Small intestine (tissue), 7 donors: ENCODE data around the gene CLP1. TPM values are rescaled to one million over a fixed set of nuclear protein-coding genes. Genes with fewer than 3 reads are reported as not detected.

Experiments used
- DNase-seq, 2 donors: peaks; one replicate each; pipeline versions ENCODE4 v3.0.0 to v3.0.0-alpha.2; 2013
- FAIRE-seq: peaks from 2 replicates; lab custom pipeline; 2012; peaks lifted over from hg19 to GRCh38; lab: Jason Lieb, UNC
- H3K27ac ChIP-seq, 3 donors: one replicate each; pipeline ENCODE4 v1.5.1; 2013; ENCODE audit warnings: low read length in 2 of 3, mild to moderate bottlenecking in 2 of 3, control low read depth in 1 of 3, inconsistent platforms in 1 of 3, low read depth in 1 of 3, moderate library complexity in 1 of 3
- H3K27me3 ChIP-seq, 3 donors: one replicate each; pipeline ENCODE4 v1.6.1; 2013; ENCODE audit warnings: low read length in 3 of 3, inconsistent platforms in 1 of 3; ENCODE audit not compliant: control insufficient read depth in 3 of 3, insufficient read depth in 3 of 3
- H3K36me3 ChIP-seq, 3 donors: one replicate each; pipeline ENCODE4 v1.6.1; 2013; ENCODE audit warnings: low read length in 3 of 3, inconsistent platforms in 1 of 3, low read depth in 1 of 3, mild to moderate bottlenecking in 1 of 3, moderate library complexity in 1 of 3; ENCODE audit not compliant: control insufficient read depth in 3 of 3, insufficient read depth in 2 of 3
- H3K4me1 ChIP-seq, 3 donors: one replicate each; pipeline ENCODE4 v1.6.1; 2013; ENCODE audit warnings: low read length in 2 of 3, inconsistent platforms in 1 of 3, low read depth in 1 of 3, mild to moderate bottlenecking in 1 of 3, moderate library complexity in 1 of 3; ENCODE audit not compliant: control insufficient read depth in 3 of 3, insufficient read depth in 2 of 3
- H3K4me3 ChIP-seq, 3 donors: one replicate each; pipeline ENCODE4 v1.5.1; 2013; ENCODE audit warnings: low read length in 3 of 3, control low read depth in 1 of 3, inconsistent platforms in 1 of 3, low read depth in 1 of 3, mild to moderate bottlenecking in 1 of 3, moderate library complexity in 1 of 3
- H3K9me3 ChIP-seq, 2 donors: one replicate each; pipeline ENCODE4 v1.6.1; 2013; ENCODE audit warnings: low read depth in 1 of 2, low read length in 1 of 2; ENCODE audit not compliant: control insufficient read depth in 2 of 2, insufficient read depth in 1 of 2
- WGBS, 3 donors: extraction: QIAGEN DNeasy Blood & Tissue Kit; methylation state at CpG; one replicate each; pipeline ENCODE4 v1.1.7; 2013; 5-methylcytosine and 5-hydroxymethylcytosine counted together
- polyA plus RNA-seq, 4 donors: library from polyadenylated mRNA; stranded (reverse) in 3 of 4; unstranded in 1 of 4; fragments of 200-250 nt in 3 of 4; fragments of 120-200 nt in 1 of 4; gene quantifications; one replicate each; pipeline versions ENCODE4 v1.2.1 to v1.2.3, GENCODE V29; 2013
- donor health status: healthy with polysubstance abuse.
- donor health status: control.
- donor health status: control.
- donor health status: Bipolar disorder and iron deficiency.
- donor health status: healthy.

Gene CLP1
- polyA plus RNA-seq, 4 donors: 10.3 to 14.7 (median 13.0) TPM

DNA sequence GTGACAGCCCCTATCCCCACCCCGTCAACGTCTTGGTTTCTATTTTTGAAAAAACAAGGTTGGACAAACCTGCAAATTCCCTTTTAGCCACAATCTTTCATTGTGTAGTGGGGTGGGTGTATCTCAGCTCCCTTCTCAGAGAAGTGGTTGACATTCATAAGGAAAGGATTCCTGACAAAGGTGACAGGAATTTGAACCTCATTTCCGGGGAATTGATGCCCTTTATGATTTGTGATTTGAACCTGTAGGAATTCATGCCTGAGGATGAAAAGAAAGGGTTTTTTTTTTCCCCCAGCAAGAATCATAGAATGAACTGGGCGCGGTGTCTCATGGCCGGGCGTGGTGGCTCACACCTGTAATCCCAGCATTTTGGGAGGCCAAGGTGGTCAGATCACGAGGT lies 22.3 kb upstream of the CLP1 start:
- Histone ChIP-seq H3K4me3 (no peak overlapping the region), H3K9me3 (no peaks in the 10 kb centered on the region), H3K4me1 (peaks cover 0 to 18% (median 6%) of the 10 kb centered on the region in 3 donors), H3K27ac (no peak overlapping the region), H3K27me3 (peaks cover 0 to 5% (median 0%) of the 10 kb centered on the region in 3 donors), H3K36me3 (peaks cover 0 to 2% (median 0%) of the 10 kb centered on the region in 3 donors)
- DNase-seq: no peak
- FAIRE-seq: no peak
- WGBS, 3 donors: 55 to 80% (median 63%) methylated on average over 8 of the region's 8 CpGs

- Histone ChIP-seq H3K4me3 (peak overlapping the region in 1 of 3 donors; percentile 89), H3K9me3 (no peaks in the 10 kb centered on the region), H3K27ac (peak overlapping the region in 1 of 3 donors; percentile 21), H3K4me1 (peaks cover 0 to 30% (median 6%) of the 10 kb centered on the region in 3 donors), H3K27me3 (peaks cover 0 to 5% (median 0%) of the 10 kb centered on the region in 3 donors), H3K36me3 (peaks cover 0 to 7% (median 0%) of the 10 kb centered on the region in 3 donors)
- WGBS, 3 donors: 34 to 56% (median 55%) methylated on average over 18 of the region's 18 CpGs
- FAIRE-seq (no peak), DNase-seq (no peak)
These were observed 19.9 kb upstream of the CLP1 start for GRCh38 chr11:57637626-57638004.

- peaks cover 0 to 7% (median 0%) of the 10 kb centered on the region in 3 donors for H3K36me3 ChIP-seq
- peak overlapping the region in 2 of 3 donors; percentile 24 to 94 for H3K27ac ChIP-seq
- 2 to 8% (median 6%) methylated on average over 36 to 47 of the region's 47 CpGs for WGBS, 3 donors
- peak in 1 of 2 donors; percentile 87 for DNase-seq
- peaks cover 0 to 5% (median 0%) of the 10 kb centered on the region in 3 donors for H3K27me3 ChIP-seq
- no peak for FAIRE-seq
- H3K9me3 ChIP-seq: no peaks in the 10 kb centered on the region
- H3K4me1 ChIP-seq: peaks cover 0 to 30% (median 6%) of the 10 kb centered on the region in 3 donors
- peak overlapping the region; percentile 44 to 89 (median 50) for H3K4me3 ChIP-seq
These were observed 19.4 kb upstream of the CLP1 start for GRCh38 chr11:57638005-57638781.

- FAIRE-seq (no peak), DNase-seq (peak in 1 of 2 donors; percentile 39)
These were observed 18.7 kb upstream of the CLP1 start for GRCh38 chr11:57638811-57639320.

DNA sequence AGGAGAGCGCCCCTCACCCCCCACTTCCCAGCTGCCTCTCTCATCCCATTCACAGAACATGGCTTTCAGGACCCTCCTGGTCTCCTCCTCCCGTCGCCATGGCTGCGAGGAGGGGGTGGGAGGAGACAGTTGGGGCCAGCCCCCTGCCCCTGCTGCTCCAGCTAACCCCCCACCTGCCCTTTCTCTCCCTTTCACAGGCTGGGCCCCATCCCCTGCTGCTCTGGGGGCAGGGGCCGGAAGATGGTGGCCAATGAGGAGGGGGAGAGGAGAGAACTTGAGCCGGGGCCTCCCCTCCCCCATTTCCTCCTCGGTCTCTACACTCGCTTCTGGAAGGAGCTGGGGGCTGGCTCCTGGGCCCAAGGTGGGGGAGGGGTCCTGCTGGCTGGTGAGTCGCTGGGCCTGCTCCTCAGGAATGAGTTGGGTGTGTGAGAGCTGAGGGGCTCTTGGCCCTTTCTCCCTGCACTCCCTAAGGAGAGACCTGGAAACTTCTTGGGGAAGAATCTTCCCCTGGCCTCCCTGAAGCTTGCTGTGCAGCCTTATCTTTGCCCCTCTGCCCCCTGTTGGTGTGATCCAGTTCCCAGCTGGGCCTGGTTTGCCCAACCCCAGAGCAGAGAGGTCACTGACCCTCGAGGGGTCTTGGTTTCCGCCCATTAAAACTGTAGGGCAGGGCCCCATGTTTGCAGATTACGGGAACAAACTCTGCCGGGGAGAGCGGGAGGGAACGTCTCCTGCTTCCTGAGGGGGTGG lies 18.1 kb upstream of the CLP1 start:
- FAIRE-seq (no peak), DNase-seq (peak in 1 of 2 donors; percentile 85)
- 17 to 41% (median 26%) methylated on average over 10 to 15 of the region's 15 CpGs for WGBS, 3 donors
- H3K4me1 ChIP-seq: peaks cover 0 to 31% (median 6%) of the 10 kb centered on the region in 3 donors
- H3K4me3 ChIP-seq: peak overlapping the region in 1 of 3 donors; percentile 89
- no peaks in the 10 kb centered on the region for H3K9me3 ChIP-seq
- peak overlapping the region in 1 of 3 donors; percentile 94 for H3K27ac ChIP-seq
- H3K36me3 ChIP-seq: peaks cover 0 to 7% (median 0%) of the 10 kb centered on the region in 3 donors
- peaks cover 0 to 4% (median 0%) of the 10 kb centered on the region in 3 donors for H3K27me3 ChIP-seq

More at GRCh38 chr11:57638811-57639320, 18.7 kb upstream of the CLP1 start:
- Histone ChIP-seq H3K36me3 (peaks cover 0 to 7% (median 0%) of the 10 kb centered on the region in 3 donors), H3K9me3 (no peaks in the 10 kb centered on the region), H3K27me3 (peaks cover 0 to 5% (median 0%) of the 10 kb centered on the region in 3 donors), H3K27ac (peak overlapping the region in 1 of 3 donors; percentile 94), H3K4me3 (peak overlapping the region in 2 of 3 donors; percentile 44 to 89), H3K4me1 (peaks cover 0 to 30% (median 6%) of the 10 kb centered on the region in 3 donors)
- WGBS, 3 donors: 3 to 5% (median 5%) methylated on average over 19 of the region's 19 CpGs

DNA sequence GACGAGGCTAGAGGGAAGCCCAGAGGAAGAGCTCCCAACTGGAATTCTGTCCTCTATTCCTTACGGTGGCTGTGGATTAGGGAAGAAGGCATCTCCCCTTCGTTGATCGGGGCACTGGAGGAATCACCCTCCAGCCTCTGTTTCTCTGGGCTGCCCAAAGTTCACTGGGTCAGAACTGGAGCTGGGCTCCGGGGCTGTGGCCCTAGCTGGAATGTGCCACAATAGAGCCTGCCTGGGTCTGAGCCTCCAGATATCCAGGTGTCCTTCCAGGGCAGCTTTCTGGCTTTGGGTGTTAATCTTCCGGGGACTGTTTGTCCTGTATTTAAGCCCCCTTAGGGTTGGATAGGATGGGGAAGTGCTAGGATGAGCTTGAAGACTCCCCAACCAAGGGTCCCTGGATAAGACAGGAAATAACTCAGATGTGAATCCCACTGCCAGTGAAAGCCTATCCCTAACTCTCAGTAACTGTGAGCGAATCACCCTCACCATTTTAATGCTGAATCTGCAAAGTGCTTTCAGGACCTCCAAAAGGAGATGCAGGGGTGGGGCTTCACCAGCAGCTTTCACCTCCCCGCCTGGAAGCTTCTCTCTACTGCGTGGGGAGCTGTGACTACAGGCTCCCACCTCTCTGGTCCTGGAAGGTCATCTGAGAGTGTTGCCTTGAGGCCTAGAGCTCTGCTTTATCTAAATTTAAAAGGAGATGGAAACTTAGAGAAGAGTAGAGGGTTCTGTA lies 17.3 kb upstream of the CLP1 start:
- H3K4me3 ChIP-seq: peak overlapping the region in 1 of 3 donors; percentile 89
- FAIRE-seq (no peak), DNase-seq (no peak)
- 55 to 62% (median 61%) methylated on average over 9 of the region's 9 CpGs for WGBS, 3 donors
- H3K4me1 ChIP-seq: peaks cover 0 to 34% (median 6%) of the 10 kb centered on the region in 3 donors
- H3K27ac ChIP-seq: peak overlapping the region in 1 of 3 donors; percentile 94
- H3K27me3 ChIP-seq: no peaks in the 10 kb centered on the region
- no peaks in the 10 kb centered on the region for H3K9me3 ChIP-seq
- H3K36me3 ChIP-seq: peaks cover 0 to 7% (median 0%) of the 10 kb centered on the region in 3 donors

DNA sequence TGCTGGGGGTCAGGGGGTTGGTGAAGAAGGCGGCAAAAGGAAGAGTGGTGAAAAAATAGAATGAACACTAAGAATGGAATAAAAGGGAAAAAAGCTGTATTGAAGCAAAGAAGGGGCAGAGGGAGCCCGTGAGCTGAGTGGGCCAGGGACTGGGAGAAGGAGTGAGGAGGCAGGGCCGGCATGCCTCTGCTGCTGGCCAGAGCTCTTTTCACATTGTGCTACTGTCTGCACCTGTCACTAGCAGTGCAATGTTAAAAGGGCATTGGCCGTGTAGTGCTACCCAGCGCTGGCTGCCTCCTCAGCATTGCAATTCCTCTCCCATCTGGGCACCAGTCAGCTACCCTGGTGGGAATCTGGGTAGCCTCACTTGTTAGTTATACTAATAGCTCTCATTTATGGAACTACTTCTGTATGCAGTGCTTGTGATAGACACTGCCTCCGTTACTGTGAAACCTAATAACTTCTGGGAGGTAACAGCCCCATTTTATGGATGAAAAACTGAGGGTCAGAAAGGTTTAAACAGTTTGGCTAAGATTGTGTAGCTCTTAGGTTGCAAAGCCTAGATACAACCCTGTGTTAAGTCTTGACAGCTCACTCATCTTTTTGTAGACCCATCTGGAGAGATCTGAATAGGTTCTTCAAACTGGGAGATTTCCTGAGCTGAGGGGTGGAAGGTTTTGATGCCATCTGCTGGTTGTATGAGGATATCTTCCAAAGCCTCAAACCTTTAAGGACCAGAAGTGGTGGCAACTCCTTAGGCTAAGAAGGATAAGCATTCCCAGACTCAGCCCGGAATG lies 16.4 kb upstream of the CLP1 start:
- Histone ChIP-seq H3K27ac (peak overlapping the region in 1 of 3 donors; percentile 94), H3K27me3 (peaks cover 0 to 8% (median 8%) of the 10 kb centered on the region in 3 donors), H3K9me3 (no peaks in the 10 kb centered on the region), H3K4me3 (no peak overlapping the region), H3K4me1 (peaks cover 0 to 42% (median 6%) of the 10 kb centered on the region in 3 donors), H3K36me3 (peaks cover 0 to 7% (median 0%) of the 10 kb centered on the region in 3 donors)
- WGBS, 3 donors: 40 to 57% (median 56%) methylated on average over 7 of the region's 7 CpGs
- no peak for FAIRE-seq
- peak; percentile 51 to 58 for DNase-seq
